Suprapubic skin (tissue), 3 donors: ENCODE data around the gene RNF26.

Source experiments
- POLR2AphosphoS5 ChIP-seq, 3 donors: sonication (generic); formaldehyde crosslinking; IDR thresholded peaks; one replicate each; pipeline ENCODE4 v1.6.1; 2017; ENCODE audit warnings: antibody characterized with exemption in 3 of 3
- TF ChIP-seq, protein P1 (sequence below), 2 donors: fragments of 200-600 bp in 1 of 2; fragments of 450-650 bp in 1 of 2; sonication (generic) in 1 of 2; IDR thresholded peaks; one replicate each; pipeline ENCODE4 v1.5.1; 2016 to 2019; ENCODE audit warnings: antibody characterized with exemption in 2 of 2, mild to moderate bottlenecking in 1 of 2, moderate library complexity in 1 of 2

DNA sequence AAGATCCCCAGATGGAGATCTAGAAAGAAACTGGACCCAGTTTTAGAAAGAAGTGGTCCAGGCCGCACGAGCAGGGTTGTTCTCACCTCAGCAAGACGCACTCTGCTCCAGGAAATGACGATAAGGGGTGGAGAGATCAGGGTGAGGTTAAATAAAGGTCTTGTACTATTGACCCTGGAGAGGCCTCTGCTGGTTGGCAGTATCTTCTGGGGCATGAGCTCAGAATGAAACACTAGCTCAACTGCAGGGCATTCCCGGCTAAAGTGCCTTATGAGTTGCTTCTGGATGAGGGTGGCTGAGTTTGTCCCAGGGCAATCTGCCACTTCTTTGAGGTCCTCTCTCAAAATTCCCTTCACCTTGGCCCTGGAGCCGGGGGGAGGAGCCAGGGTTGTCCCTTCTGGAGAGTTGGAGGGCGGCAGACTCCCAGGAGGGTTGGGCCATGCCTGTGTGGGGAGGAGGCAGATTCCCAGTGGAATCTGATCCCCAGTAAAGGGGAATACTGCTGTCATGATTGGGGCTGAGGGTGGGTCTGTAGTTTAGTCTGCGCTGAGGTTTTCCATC lies 36.2 kb downstream of the RNF26 start:
- TF ChIP-seq, protein P1, sequence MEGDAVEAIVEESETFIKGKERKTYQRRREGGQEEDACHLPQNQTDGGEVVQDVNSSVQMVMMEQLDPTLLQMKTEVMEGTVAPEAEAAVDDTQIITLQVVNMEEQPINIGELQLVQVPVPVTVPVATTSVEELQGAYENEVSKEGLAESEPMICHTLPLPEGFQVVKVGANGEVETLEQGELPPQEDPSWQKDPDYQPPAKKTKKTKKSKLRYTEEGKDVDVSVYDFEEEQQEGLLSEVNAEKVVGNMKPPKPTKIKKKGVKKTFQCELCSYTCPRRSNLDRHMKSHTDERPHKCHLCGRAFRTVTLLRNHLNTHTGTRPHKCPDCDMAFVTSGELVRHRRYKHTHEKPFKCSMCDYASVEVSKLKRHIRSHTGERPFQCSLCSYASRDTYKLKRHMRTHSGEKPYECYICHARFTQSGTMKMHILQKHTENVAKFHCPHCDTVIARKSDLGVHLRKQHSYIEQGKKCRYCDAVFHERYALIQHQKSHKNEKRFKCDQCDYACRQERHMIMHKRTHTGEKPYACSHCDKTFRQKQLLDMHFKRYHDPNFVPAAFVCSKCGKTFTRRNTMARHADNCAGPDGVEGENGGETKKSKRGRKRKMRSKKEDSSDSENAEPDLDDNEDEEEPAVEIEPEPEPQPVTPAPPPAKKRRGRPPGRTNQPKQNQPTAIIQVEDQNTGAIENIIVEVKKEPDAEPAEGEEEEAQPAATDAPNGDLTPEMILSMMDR (IDR thresholded peaks at IDR 0.05), result no peak
- TF ChIP-seq POLR2AphosphoS5 (IDR thresholded peaks at IDR 0.05), result no peak
